HCT116 (cell line): Measurements from ENCODE around the gene FZR1.

Experiments used
- CEBPB ChIP-seq: IDR thresholded peaks from 2 replicates; pipeline ENCODE4 v1.6.1; 2012; ENCODE audit warnings: low read depth
- EZH2 ChIP-seq: fragments of 200-600 bp; sonication (generic); IDR thresholded peaks from 2 replicates; pipeline ENCODE4 v1.6.1; 2017; ENCODE audit warnings: antibody characterized with exemption, mixed run types
- EZH2phosphoT487 ChIP-seq: fragments of 200-600 bp; IDR thresholded peaks from 2 replicates; pipeline ENCODE4 v1.6.1; 2018; ENCODE audit warnings: antibody characterized with exemption, borderline replicate concordance
- POLR2A ChIP-seq: IDR thresholded peaks from 2 replicates; pipeline ENCODE4 v1.7.0; 2011; ENCODE audit warnings: borderline replicate concordance; ENCODE audit not compliant: insufficient read depth, insufficient read length; ENCODE audit errors: extremely low read depth
- POLR2AphosphoS5 ChIP-seq: IDR thresholded peaks from 2 replicates; pipeline ENCODE4 v1.6.1; 2011; ENCODE audit warnings: mild to moderate bottlenecking, low read depth, low read length, moderate library complexity
- RAD21 ChIP-seq: IDR thresholded peaks from 2 replicates; pipeline ENCODE4 v1.6.1; 2012; ENCODE audit warnings: low read depth, mild to moderate bottlenecking
- ZNF274 ChIP-seq: fragments of 200-500 bp; sonication (Bioruptor generic); IDR thresholded peaks from 2 replicates; pipeline ENCODE4 v1.6.1; 2014; ENCODE audit warnings: mild to moderate bottlenecking, low read depth, low read length, inconsistent platforms
- TF ChIP-seq, protein P1 (sequence below), 3 experiments: fragments of 200-600 bp in 1 of 3; sonication (generic) in 1 of 3; IDR thresholded peaks in 2 of 3; conservative IDR thresholded peaks in 1 of 3; 2 replicates each; pipeline ENCODE4 v1.5.1; 2012 to 2017; ENCODE audit warnings: low read depth in 2 of 3, low read length in 2 of 3, antibody characterized with exemption in 1 of 3, borderline replicate concordance in 1 of 3, control low read depth in 1 of 3, mild to moderate bottlenecking in 1 of 3, mixed read lengths in 1 of 3, mixed run types in 1 of 3, moderate library complexity in 1 of 3; ENCODE audit not compliant: insufficient read depth in 1 of 3
- TF ChIP-seq, protein P2 (sequence below): IDR thresholded peaks from 2 replicates; pipeline ENCODE4 v1.6.1; 2012
- TF ChIP-seq, protein P3 (sequence below): IDR thresholded peaks from 2 replicates; pipeline ENCODE4 v1.6.1; 2012; ENCODE audit warnings: low read depth

DNA sequence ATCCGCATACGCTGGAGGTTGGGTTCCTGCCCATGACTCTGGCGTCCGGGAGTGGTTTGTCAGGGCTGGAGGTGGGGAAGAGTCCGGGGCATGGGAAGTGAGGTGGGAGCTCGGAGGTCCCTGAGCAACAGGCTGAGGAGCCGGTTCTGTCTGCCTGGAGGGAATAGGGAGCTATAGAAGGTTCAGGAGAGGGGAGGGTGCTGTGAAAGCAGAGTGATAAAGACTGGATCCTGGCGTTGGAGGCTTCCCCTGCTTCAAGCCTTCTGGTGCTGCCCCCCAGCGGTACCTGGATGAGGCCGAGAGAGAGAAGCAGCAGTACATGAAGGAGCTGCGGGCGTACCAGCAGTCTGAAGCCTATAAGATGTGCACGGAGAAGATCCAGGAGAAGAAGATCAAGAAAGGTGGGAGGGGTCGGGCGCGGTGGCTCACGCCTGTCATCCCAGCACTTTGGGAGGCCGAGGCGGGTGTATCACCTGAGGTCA is 69.2 kb downstream of the FZR1 start:
- TF ChIP-seq POLR2A (no peak), POLR2AphosphoS5 (no peak; the same call in 1 of the 2 replicates), CEBPB (no peak), EZH2 (no peak), RAD21 (peak; percentile 75), ZNF274 (no peak), EZH2phosphoT487 (no peak)
- TF ChIP-seq, protein P1, sequence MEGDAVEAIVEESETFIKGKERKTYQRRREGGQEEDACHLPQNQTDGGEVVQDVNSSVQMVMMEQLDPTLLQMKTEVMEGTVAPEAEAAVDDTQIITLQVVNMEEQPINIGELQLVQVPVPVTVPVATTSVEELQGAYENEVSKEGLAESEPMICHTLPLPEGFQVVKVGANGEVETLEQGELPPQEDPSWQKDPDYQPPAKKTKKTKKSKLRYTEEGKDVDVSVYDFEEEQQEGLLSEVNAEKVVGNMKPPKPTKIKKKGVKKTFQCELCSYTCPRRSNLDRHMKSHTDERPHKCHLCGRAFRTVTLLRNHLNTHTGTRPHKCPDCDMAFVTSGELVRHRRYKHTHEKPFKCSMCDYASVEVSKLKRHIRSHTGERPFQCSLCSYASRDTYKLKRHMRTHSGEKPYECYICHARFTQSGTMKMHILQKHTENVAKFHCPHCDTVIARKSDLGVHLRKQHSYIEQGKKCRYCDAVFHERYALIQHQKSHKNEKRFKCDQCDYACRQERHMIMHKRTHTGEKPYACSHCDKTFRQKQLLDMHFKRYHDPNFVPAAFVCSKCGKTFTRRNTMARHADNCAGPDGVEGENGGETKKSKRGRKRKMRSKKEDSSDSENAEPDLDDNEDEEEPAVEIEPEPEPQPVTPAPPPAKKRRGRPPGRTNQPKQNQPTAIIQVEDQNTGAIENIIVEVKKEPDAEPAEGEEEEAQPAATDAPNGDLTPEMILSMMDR (IDR thresholded peaks at IDR 0.05 in 2 of 3, conservative IDR thresholded peaks at IDR 0.05 in 1 of 3; ENCODE audit: borderline replicate concordance in 1 of 3, insufficient read depth in 1 of 3, low read depth in 2 of 3, low read length in 2 of 3), result peak in 2 of 3 experiments; percentile 52 to 63; a peak in 4 of 6 replicates
- TF ChIP-seq, protein P2, sequence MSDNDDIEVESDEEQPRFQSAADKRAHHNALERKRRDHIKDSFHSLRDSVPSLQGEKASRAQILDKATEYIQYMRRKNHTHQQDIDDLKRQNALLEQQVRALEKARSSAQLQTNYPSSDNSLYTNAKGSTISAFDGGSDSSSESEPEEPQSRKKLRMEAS, result no peak
- TF ChIP-seq, protein P3, sequence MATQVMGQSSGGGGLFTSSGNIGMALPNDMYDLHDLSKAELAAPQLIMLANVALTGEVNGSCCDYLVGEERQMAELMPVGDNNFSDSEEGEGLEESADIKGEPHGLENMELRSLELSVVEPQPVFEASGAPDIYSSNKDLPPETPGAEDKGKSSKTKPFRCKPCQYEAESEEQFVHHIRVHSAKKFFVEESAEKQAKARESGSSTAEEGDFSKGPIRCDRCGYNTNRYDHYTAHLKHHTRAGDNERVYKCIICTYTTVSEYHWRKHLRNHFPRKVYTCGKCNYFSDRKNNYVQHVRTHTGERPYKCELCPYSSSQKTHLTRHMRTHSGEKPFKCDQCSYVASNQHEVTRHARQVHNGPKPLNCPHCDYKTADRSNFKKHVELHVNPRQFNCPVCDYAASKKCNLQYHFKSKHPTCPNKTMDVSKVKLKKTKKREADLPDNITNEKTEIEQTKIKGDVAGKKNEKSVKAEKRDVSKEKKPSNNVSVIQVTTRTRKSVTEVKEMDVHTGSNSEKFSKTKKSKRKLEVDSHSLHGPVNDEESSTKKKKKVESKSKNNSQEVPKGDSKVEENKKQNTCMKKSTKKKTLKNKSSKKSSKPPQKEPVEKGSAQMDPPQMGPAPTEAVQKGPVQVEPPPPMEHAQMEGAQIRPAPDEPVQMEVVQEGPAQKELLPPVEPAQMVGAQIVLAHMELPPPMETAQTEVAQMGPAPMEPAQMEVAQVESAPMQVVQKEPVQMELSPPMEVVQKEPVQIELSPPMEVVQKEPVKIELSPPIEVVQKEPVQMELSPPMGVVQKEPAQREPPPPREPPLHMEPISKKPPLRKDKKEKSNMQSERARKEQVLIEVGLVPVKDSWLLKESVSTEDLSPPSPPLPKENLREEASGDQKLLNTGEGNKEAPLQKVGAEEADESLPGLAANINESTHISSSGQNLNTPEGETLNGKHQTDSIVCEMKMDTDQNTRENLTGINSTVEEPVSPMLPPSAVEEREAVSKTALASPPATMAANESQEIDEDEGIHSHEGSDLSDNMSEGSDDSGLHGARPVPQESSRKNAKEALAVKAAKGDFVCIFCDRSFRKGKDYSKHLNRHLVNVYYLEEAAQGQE, result no peak
